Panc1 (cell line): ENCODE results near the gene KIF26B. TPM values are rescaled to one million over a fixed set of nuclear protein-coding genes. Genes with fewer than 3 reads are reported as not detected.

Experiments
- ATAC-seq: fragments of 200-7000 bp; cut with Tn5 transposase; 2 replicates; pipeline ENCODE4 v1.9.1; 2020; ENCODE audit warnings: mild to moderate bottlenecking, moderate library complexity
- BruUV-seq: library from RNA; stranded (reverse); fragments of 400-500 nt; replicated peaks from 2 replicates; lab custom pipeline; 2021; lab: Mats Ljungman, UMichigan
- CTCF ChIA-PET: fragments of 300-600 bp; sonication (Branson Sonifier 250); formaldehyde crosslinking; loops from one replicate; lab custom pipeline; 2022; ENCODE audit warnings: antibody characterized with exemption; lab: Charles Lee
- POLR2A ChIA-PET: fragments of 300-600 bp; sonication (Branson Sonifier 250); formaldehyde crosslinking; loops from one replicate; lab custom pipeline; 2022; ENCODE audit warnings: antibody characterized with exemption; lab: Charles Lee
- DNase-seq: peaks from one replicate; pipeline ENCODE4 v3.0.0-alpha.2; 2010; ENCODE audit warnings: low read depth, low spot score
- H3K27ac ChIP-seq: 2 replicates; pipeline ENCODE4 v1.5.1; 2011; ENCODE audit warnings: mild to moderate bottlenecking, low read length, inconsistent platforms
- H3K27me3 ChIP-seq: fragments of 200-500 bp; sonication (Bioruptor generic); 2 replicates; pipeline ENCODE4 v1.6.0; 2014; ENCODE audit warnings: low read length, inconsistent platforms; ENCODE audit not compliant: control insufficient read depth, insufficient read depth
- H3K36me3 ChIP-seq: fragments of 200-500 bp; sonication (Bioruptor generic); 2 replicates; pipeline ENCODE4 v1.5.1; 2014; ENCODE audit warnings: inconsistent platforms, mild to moderate bottlenecking, low read length, moderate library complexity; ENCODE audit not compliant: control insufficient read depth, insufficient read depth
- H3K4me1 ChIP-seq: 2 replicates; pipeline ENCODE4 v1.5.1; 2011; ENCODE audit warnings: inconsistent platforms, mild to moderate bottlenecking, low read length, moderate library complexity; ENCODE audit not compliant: control insufficient read depth, insufficient read depth
- H3K4me3 ChIP-seq, 2 experiments: 2 replicates each; pipeline ENCODE4 v1.5.1; 2011 to 2012; ENCODE audit warnings: low read depth in 2 of 2, low read length in 2 of 2, mild to moderate bottlenecking in 2 of 2, inconsistent platforms in 1 of 2, moderate library complexity in 1 of 2
- H3K9me3 ChIP-seq: fragments of 200-500 bp; sonication (Bioruptor generic); 2 replicates; pipeline ENCODE4 v1.5.1; 2014; ENCODE audit warnings: low read depth, mild to moderate bottlenecking, inconsistent platforms, low read length, moderate library complexity; ENCODE audit not compliant: control insufficient read depth, insufficient read depth
- POLR2AphosphoS5 ChIP-seq: IDR thresholded peaks from 2 replicates; pipeline ENCODE4 v1.6.1; 2012; ENCODE audit warnings: mild to moderate bottlenecking, low read depth, low read length, moderate library complexity
- SIN3A ChIP-seq: IDR thresholded peaks from 2 replicates; pipeline ENCODE4 v1.6.1; 2012; ENCODE audit warnings: low read depth, mild to moderate bottlenecking, low read length, moderate library complexity, borderline replicate concordance; ENCODE audit not compliant: insufficient read depth
- TCF7L2 ChIP-seq: IDR thresholded peaks from 2 replicates; pipeline ENCODE4 v1.6.1; 2011; ENCODE audit warnings: mild to moderate bottlenecking, low read depth, low read length, inconsistent platforms
- in situ Hi-C: cut with HindIII; loops from 2 replicates; pipeline ENCODE4 v1.10.0; 2016; ENCODE audit warnings: low sequenced_read_pairs, low pct_unique_long_range_greater_than_20kb
- intact Hi-C: fragments of 100-400 bp; cut with micrococcal nuclease; formaldehyde crosslinking; loops from one replicate; pipeline ENCODE4 v1.10.0; 2022; ENCODE audit not compliant: unreplicated experiment
- total RNA-seq: library from RNA; stranded (reverse); gene quantifications from one replicate; pipeline ENCODE4 v1.2.1, GENCODE V29; 2021; ENCODE audit not compliant: unreplicated experiment
- TF ChIP-seq, protein P1 (sequence below), 2 experiments: IDR thresholded peaks; 2 replicates each; pipeline ENCODE4 v1.6.1; 2011 to 2012; ENCODE audit warnings: low read depth in 2 of 2, control low read depth in 1 of 2, low read length in 1 of 2, mild to moderate bottlenecking in 1 of 2, moderate library complexity in 1 of 2; ENCODE audit not compliant: insufficient read depth in 1 of 2
- TF ChIP-seq, protein P2 (sequence below): fragments of 450-650 bp; IDR thresholded peaks from 2 replicates; pipeline ENCODE4 v1.5.1; 2017; ENCODE audit warnings: mild to moderate bottlenecking

The KIF26B gene
- total RNA-seq, 1 experiment from 2014 or later, result 0.33 TPM

DNA sequence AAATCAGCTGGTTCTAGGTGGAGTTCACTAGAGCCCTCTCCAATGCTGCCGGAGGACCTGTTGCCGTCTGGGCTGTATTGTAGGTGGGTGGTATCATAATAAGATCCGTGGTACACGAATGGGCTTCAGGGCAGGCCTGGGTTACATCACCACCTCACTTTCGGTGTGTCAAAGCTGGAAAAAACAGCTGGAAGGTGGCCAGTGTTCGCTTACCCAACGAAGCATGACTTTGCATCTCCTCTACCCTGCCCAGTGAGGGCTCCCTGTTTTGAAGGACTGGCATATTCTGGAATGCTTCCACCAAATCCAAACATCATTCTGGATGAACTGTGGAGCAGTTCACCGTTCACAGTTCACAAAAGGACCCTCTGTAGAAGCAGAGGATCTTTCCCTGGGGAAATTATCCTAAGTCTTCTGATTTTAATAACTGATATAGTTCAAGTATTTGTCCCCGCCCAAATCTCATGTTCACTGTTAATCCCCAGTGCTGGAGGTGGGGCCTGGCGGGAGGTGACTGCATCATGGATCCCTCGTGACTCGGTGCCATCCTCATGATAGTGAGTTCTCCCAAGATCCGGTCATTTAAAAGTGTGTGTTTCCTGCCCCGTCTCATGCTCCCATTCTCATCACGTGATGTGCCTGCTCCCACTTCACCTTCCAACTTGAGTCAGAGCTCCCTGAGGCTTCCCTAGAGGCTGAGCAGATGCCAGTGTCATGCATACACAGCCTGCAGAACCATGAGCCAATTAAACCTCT is 429.0 kb downstream of the KIF26B start:
- ATAC-seq (no peak), DNase-seq (no peak)
- Histone ChIP-seq H3K27me3 (peaks cover 16% of the 10 kb centered on the region), H3K4me3 (no peak overlapping the region), H3K4me1 (no peaks in the 10 kb centered on the region), H3K9me3 (no peaks in the 10 kb centered on the region), H3K27ac (no peak overlapping the region), H3K36me3 (no peaks in the 10 kb centered on the region)
- TF ChIP-seq, protein P1, sequence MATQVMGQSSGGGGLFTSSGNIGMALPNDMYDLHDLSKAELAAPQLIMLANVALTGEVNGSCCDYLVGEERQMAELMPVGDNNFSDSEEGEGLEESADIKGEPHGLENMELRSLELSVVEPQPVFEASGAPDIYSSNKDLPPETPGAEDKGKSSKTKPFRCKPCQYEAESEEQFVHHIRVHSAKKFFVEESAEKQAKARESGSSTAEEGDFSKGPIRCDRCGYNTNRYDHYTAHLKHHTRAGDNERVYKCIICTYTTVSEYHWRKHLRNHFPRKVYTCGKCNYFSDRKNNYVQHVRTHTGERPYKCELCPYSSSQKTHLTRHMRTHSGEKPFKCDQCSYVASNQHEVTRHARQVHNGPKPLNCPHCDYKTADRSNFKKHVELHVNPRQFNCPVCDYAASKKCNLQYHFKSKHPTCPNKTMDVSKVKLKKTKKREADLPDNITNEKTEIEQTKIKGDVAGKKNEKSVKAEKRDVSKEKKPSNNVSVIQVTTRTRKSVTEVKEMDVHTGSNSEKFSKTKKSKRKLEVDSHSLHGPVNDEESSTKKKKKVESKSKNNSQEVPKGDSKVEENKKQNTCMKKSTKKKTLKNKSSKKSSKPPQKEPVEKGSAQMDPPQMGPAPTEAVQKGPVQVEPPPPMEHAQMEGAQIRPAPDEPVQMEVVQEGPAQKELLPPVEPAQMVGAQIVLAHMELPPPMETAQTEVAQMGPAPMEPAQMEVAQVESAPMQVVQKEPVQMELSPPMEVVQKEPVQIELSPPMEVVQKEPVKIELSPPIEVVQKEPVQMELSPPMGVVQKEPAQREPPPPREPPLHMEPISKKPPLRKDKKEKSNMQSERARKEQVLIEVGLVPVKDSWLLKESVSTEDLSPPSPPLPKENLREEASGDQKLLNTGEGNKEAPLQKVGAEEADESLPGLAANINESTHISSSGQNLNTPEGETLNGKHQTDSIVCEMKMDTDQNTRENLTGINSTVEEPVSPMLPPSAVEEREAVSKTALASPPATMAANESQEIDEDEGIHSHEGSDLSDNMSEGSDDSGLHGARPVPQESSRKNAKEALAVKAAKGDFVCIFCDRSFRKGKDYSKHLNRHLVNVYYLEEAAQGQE (IDR thresholded peaks at IDR 0.05; ENCODE audit: insufficient read depth in 1 of 2, low read depth in 2 of 2, low read length in 1 of 2), result no peak
- no peak for TF ChIP-seq POLR2AphosphoS5
- TF ChIP-seq TCF7L2, result no peak
- TF ChIP-seq, protein P2, sequence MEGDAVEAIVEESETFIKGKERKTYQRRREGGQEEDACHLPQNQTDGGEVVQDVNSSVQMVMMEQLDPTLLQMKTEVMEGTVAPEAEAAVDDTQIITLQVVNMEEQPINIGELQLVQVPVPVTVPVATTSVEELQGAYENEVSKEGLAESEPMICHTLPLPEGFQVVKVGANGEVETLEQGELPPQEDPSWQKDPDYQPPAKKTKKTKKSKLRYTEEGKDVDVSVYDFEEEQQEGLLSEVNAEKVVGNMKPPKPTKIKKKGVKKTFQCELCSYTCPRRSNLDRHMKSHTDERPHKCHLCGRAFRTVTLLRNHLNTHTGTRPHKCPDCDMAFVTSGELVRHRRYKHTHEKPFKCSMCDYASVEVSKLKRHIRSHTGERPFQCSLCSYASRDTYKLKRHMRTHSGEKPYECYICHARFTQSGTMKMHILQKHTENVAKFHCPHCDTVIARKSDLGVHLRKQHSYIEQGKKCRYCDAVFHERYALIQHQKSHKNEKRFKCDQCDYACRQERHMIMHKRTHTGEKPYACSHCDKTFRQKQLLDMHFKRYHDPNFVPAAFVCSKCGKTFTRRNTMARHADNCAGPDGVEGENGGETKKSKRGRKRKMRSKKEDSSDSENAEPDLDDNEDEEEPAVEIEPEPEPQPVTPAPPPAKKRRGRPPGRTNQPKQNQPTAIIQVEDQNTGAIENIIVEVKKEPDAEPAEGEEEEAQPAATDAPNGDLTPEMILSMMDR, result no peak
- TF ChIP-seq SIN3A, result no peak
- in situ Hi-C loops, result no loop called here
- ChIA-PET POLR2A (no interaction called here), CTCF (interaction anchor here (0.6 kb wide), 1 partner anchor 49 kb away, joined by 5 read pairs; no protein-coding TSS in a partner anchor)
- intact Hi-C loops, result no loop called here
- BruUV-seq, result no TSS peak

DNA sequence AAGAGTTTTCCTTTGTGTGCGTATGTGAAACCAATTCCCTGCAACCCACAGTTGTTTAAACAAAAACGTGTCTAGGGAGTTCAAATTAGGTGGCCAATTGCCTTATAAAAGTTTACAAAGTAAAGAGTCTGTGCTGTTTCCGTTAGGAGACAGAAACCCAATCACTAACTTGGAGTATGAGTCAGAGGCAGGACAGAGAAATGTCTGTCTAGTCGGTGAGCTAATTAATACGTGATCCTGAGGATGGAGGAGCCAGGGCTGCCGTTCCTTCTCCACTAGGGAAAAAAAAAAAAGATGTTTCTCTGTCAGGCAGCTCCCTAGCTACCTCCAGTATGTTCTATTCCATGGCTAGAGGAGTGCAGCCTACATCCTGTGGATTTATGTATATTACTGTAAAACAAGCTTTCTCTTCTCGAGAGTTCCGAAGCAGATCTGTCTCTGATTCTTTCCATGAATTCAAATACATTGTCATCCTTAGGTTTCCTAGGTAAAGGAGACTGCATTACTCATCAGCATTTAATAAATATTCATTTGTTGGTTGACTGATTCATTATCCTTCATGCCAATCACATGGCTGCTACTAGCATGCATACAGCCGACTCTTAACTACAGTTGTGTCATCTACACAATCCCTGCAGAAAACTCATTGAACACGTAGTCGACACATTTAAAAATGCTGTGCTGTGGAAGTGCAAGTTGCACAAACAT is 430.6 kb downstream of the KIF26B start:
- BruUV-seq, result no TSS peak
- DNase-seq (no peak), ATAC-seq (no peak)
- intact Hi-C loops (no loop called here), in situ Hi-C loops (no loop called here)
- TF ChIP-seq, protein P1 (IDR thresholded peaks at IDR 0.05; ENCODE audit: insufficient read depth in 1 of 2, low read depth in 2 of 2, low read length in 1 of 2), result no peak
- TF ChIP-seq, protein P2, result no peak
- TF ChIP-seq POLR2AphosphoS5 (no peak), TCF7L2 (no peak), SIN3A (no peak)
- POLR2A ChIA-PET, result interaction anchor here (0.7 kb wide), 1 partner anchor 313 kb away, joined by 4 read pairs; no protein-coding TSS in a partner anchor
- Histone ChIP-seq H3K27ac (no peak overlapping the region), H3K27me3 (peaks cover 7% of the 10 kb centered on the region; the same call in 1 of the 2 replicates), H3K36me3 (no peaks in the 10 kb centered on the region), H3K4me3 (no peak overlapping the region), H3K9me3 (no peaks in the 10 kb centered on the region), H3K4me1 (no peaks in the 10 kb centered on the region)
- CTCF ChIA-PET, result interaction anchor here (0.6 kb wide), 1 partner anchor 38 kb away, joined by 8 read pairs; no protein-coding TSS in a partner anchor
